Neural cell (in vitro differentiated cells): ENCODE data around the gene IRS2. TPM values are rescaled to one million over a fixed set of nuclear protein-coding genes. Genes with fewer than 3 reads are reported as not detected.

Experiments
- H2AFZ ChIP-seq: fragments of 200-600, 300-800 bp; sonication (generic), shearing (Covaris generic); 2 replicates; pipeline ENCODE4 v1.6.0; 2014; ENCODE audit warnings: low read depth, mild to moderate bottlenecking, antibody characterized with exemption, low read length, moderate library complexity
- H3F3A ChIP-seq: fragments of 200-600 bp; shearing (Covaris generic); 2 replicates; pipeline ENCODE4 v1.6.1; 2016; ENCODE audit warnings: mild to moderate bottlenecking, moderate library complexity, mixed read lengths, antibody characterized with exemption, low read length; ENCODE audit not compliant: insufficient read depth, poor library complexity, severe bottlenecking
- H3K27ac ChIP-seq: fragments of 200-600, 300-800 bp; sonication (generic), shearing (Covaris generic); 2 replicates; pipeline ENCODE4 v1.5.1; 2014; ENCODE audit warnings: mild to moderate bottlenecking, low read length, moderate library complexity
- H3K27me3 ChIP-seq: fragments of 300-800, 200-600 bp; sonication (generic), shearing (Covaris generic); 2 replicates; pipeline ENCODE4 v1.6.0; 2014; ENCODE audit warnings: mild to moderate bottlenecking, low read depth, low read length, moderate library complexity; ENCODE audit not compliant: insufficient read depth
- H3K36me3 ChIP-seq: fragments of 300-800, 200-600 bp; sonication (generic), shearing (Covaris generic); 2 replicates; pipeline ENCODE4 v1.5.1; 2014; ENCODE audit warnings: mild to moderate bottlenecking, antibody characterized with exemption, low read length, moderate library complexity; ENCODE audit not compliant: insufficient read depth
- H3K4me2 ChIP-seq: fragments of 300-800, 200-600 bp; sonication (generic), shearing (Covaris generic); 2 replicates; pipeline ENCODE4 v1.6.0; 2014; ENCODE audit warnings: mild to moderate bottlenecking, low read length
- H3K4me3 ChIP-seq: fragments of 300-800, 200-600 bp; sonication (generic), shearing (Covaris generic); 2 replicates; pipeline ENCODE4 v1.5.1; 2014; ENCODE audit warnings: mild to moderate bottlenecking, low read length, moderate library complexity
- H3K79me2 ChIP-seq: fragments of 200-600 bp; shearing (Covaris generic); replicated peaks from 2 replicates; pipeline ENCODE4 v1.6.0; 2014; ENCODE audit warnings: mild to moderate bottlenecking, low read length, moderate library complexity; ENCODE audit not compliant: insufficient read depth
- H3K9ac ChIP-seq: fragments of 300-800, 200-600 bp; sonication (generic), shearing (Covaris generic); 2 replicates; pipeline ENCODE4 v1.6.1; 2016; ENCODE audit warnings: mild to moderate bottlenecking, low read length, mixed read lengths
- H3K9me2 ChIP-seq: fragments of 200-600 bp; shearing (Covaris generic); 2 replicates; pipeline ENCODE4 v1.6.1; 2016; ENCODE audit warnings: mild to moderate bottlenecking, low read length, mixed read lengths; ENCODE audit not compliant: insufficient read depth
- H3K9me3 ChIP-seq: fragments of 200-600, 300-800 bp; sonication (generic), shearing (Covaris generic); 2 replicates; pipeline ENCODE4 v1.6.1; 2016; ENCODE audit warnings: mild to moderate bottlenecking, mixed run types, low read length, moderate library complexity, mixed read lengths
- H4K20me1 ChIP-seq: fragments of 200-600 bp; shearing (Covaris generic); 2 replicates; pipeline ENCODE4 v1.6.1; 2016; ENCODE audit warnings: mild to moderate bottlenecking, mixed run types; ENCODE audit not compliant: insufficient read depth
- CTCF ChIP-seq: fragments of 450-650 bp; IDR thresholded peaks from 2 replicates; pipeline ENCODE4 v1.5.1; 2014; ENCODE audit warnings: antibody characterized with exemption, mild to moderate bottlenecking, moderate library complexity; ENCODE audit not compliant: poor library complexity, severe bottlenecking
- EP300 ChIP-seq: fragments of 450-650 bp; conservative IDR thresholded peaks from 2 replicates; pipeline ENCODE4 v1.6.1; 2014; ENCODE audit warnings: antibody characterized with exemption, mild to moderate bottlenecking, moderate library complexity; ENCODE audit not compliant: poor library complexity, severe bottlenecking
- EZH2 ChIP-seq: fragments of 200-600, 300-800 bp; shearing (Covaris generic), sonication (generic); IDR thresholded peaks from 2 replicates; pipeline ENCODE4 v1.6.1; 2014; ENCODE audit warnings: antibody characterized with exemption, low read length, borderline replicate concordance, mild to moderate bottlenecking; ENCODE audit not compliant: insufficient read depth, poor library complexity, severe bottlenecking
- MXI1 ChIP-seq: fragments of 450-650 bp; conservative IDR thresholded peaks from 2 replicates; pipeline ENCODE4 v1.6.1; 2014; ENCODE audit warnings: antibody characterized with exemption, mild to moderate bottlenecking; ENCODE audit not compliant: poor library complexity, severe bottlenecking
- POLR2AphosphoS5 ChIP-seq: IDR thresholded peaks from 2 replicates; pipeline ENCODE4 v1.6.1; 2012
- RAD21 ChIP-seq: fragments of 450-650 bp; conservative IDR thresholded peaks from 2 replicates; pipeline ENCODE4 v1.6.1; 2014; ENCODE audit warnings: antibody characterized with exemption, mild to moderate bottlenecking, moderate library complexity
- REST ChIP-seq: IDR thresholded peaks from 2 replicates; pipeline ENCODE4 v1.6.1; 2012; ENCODE audit warnings: borderline replicate concordance
- SMC3 ChIP-seq: fragments of 450-650 bp; conservative IDR thresholded peaks from 2 replicates; pipeline ENCODE4 v1.6.1; 2014; ENCODE audit warnings: antibody characterized with exemption, mild to moderate bottlenecking, moderate library complexity; ENCODE audit not compliant: poor library complexity
- TAF1 ChIP-seq: IDR thresholded peaks from 2 replicates; pipeline ENCODE4 v1.6.1; 2012; ENCODE audit warnings: low read depth
- polyA plus RNA-seq: library from polyadenylated mRNA; depleted of rRNA; stranded (reverse); fragments of >200 nt; gene quantifications from 2 replicates; pipeline ENCODE4 v1.2.3, GENCODE V29; 2014

The IRS2 gene
- polyA plus RNA-seq, 1 donor from 2014 or later, result 7.1 TPM

- peak overlapping the region; percentile 50 for H3K4me3 ChIP-seq
- H2AFZ ChIP-seq, result no peak overlapping the region
- no peaks in the 10 kb centered on the region for H3K36me3 ChIP-seq
- no peaks in the 10 kb centered on the region for H4K20me1 ChIP-seq
- no peaks in the 10 kb centered on the region for H3K9me3 ChIP-seq
- no peak overlapping the region for H3K4me2 ChIP-seq
- TF ChIP-seq SMC3, result no peak
- TF ChIP-seq EP300, result no peak
- TF ChIP-seq TAF1, result no peak
- no peak for TF ChIP-seq POLR2AphosphoS5
- TF ChIP-seq MXI1, result no peak
- no peak for TF ChIP-seq REST
- TF ChIP-seq RAD21, result no peak
- no peak for TF ChIP-seq CTCF
- H3K9me2 ChIP-seq, result no peaks in the 10 kb centered on the region
- peak overlapping the region; percentile 24 for H3K9ac ChIP-seq
- no peaks in the 10 kb centered on the region for H3K27me3 ChIP-seq
- H3F3A ChIP-seq, result no peaks in the 10 kb centered on the region
- H3K27ac ChIP-seq, result peak overlapping the region; percentile 57
- H3K79me2 ChIP-seq, result peaks cover 20% of the 10 kb centered on the region
Observed at GRCh38 chr13:109760951-109761350, 25.4 kb downstream of the IRS2 start.

- Histone ChIP-seq H2AFZ (no peak overlapping the region), H3K27ac (peak overlapping the region; percentile 57), H3K79me2 (peaks cover 20% of the 10 kb centered on the region), H3K9ac (peak overlapping the region; percentile 24), H4K20me1 (no peaks in the 10 kb centered on the region), H3K9me2 (no peaks in the 10 kb centered on the region), H3K9me3 (no peaks in the 10 kb centered on the region), H3K27me3 (no peaks in the 10 kb centered on the region), H3K4me3 (peak overlapping the region; percentile 50), H3F3A (no peaks in the 10 kb centered on the region), H3K4me2 (peak overlapping the region; percentile 28), H3K36me3 (no peaks in the 10 kb centered on the region)
- TF ChIP-seq EP300, result peak; percentile 77
- peak; percentile 40 for TF ChIP-seq POLR2AphosphoS5
- TF ChIP-seq SMC3, result no peak
- TF ChIP-seq EZH2, result no peak
- no peak for TF ChIP-seq MXI1
- TF ChIP-seq REST, result no peak
Observed at GRCh38 chr13:109760402-109760801, 26.0 kb downstream of the IRS2 start.
